Left lung (tissue), 10 donors: ENCODE measurements around the gene CUL2. TPM values are rescaled to one million over a fixed set of nuclear protein-coding genes. Genes with fewer than 3 reads are reported as not detected.

ENCODE experiments used
- ATAC-seq: fragments of 200-7000 bp; cut with Tn5 transposase; one replicate; pipeline ENCODE4 v1.9.1; 2020; ENCODE audit warnings: moderate library complexity
- DNase-seq, 4 donors: peaks; one replicate each; pipeline ENCODE4 v3.0.0-alpha.2; 2013 to 2020
- H3K27ac ChIP-seq, 2 donors: fragments of 200-600 bp; sonication (generic) in 1 of 2; one replicate each; pipeline versions ENCODE4 v1.5.0 to v1.8.0; 2020 to 2021
- H3K27me3 ChIP-seq, 2 donors: fragments of 200-600 bp; sonication (generic) in 1 of 2; one replicate each; pipeline versions ENCODE4 v1.5.0 to v1.8.0; 2020 to 2021
- H3K36me3 ChIP-seq, 2 donors: fragments of 200-600 bp; sonication (generic) in 1 of 2; one replicate each; pipeline versions ENCODE4 v1.5.0 to v1.8.0; 2020 to 2021
- H3K4me1 ChIP-seq, 2 donors: fragments of 200-600 bp; one replicate each; pipeline ENCODE4 v1.8.0; 2021
- H3K4me3 ChIP-seq, 2 donors: fragments of 200-600 bp; sonication (generic) in 1 of 2; one replicate each; pipeline versions ENCODE4 v1.5.0 to v1.8.0; 2020 to 2021; ENCODE audit warnings: mild to moderate bottlenecking in 1 of 2
- H3K9me3 ChIP-seq, 2 donors: fragments of 200-600 bp; sonication (generic) in 1 of 2; one replicate each; pipeline versions ENCODE4 v1.5.0 to v1.8.0; 2020 to 2021
- CTCF ChIP-seq, 2 donors: fragments of 200-600 bp; sonication (generic) in 1 of 2; IDR thresholded peaks; one replicate each; pipeline versions ENCODE4 v1.5.0 to v1.8.0; 2021; ENCODE audit warnings: antibody characterized with exemption in 2 of 2
- intact Hi-C, 2 donors: fragments of 100-400 bp; cut with DNase I; formaldehyde crosslinking; loops; one replicate each; pipeline versions ENCODE4 v1.11.2 to v1.14.2; 2022
- polyA plus RNA-seq, 6 donors: library from polyadenylated mRNA; unstranded; fragments of 120-200 nt; gene quantifications; one replicate each; pipeline ENCODE4 v1.2.1, GENCODE V29; 2013; ENCODE audit not compliant: insufficient read length in 6 of 6
- total RNA-seq, 2 donors: library from RNA; stranded (reverse); fragmentation: NEBNext Ultra II Directional; extraction: Animal tissue kit (Norgen Biotek cat#: 25700); gene quantifications; one replicate each; pipeline ENCODE4 v1.2.1, GENCODE V29; 2021
- donor health status: DM: no; HTN: yes; CAD: no.
- donor health status: DM: no; HTN: no; CAD: no.

Gene CUL2
- total and polyA plus RNA-seq, 8 donors: 28.7 to 42.5 (median 37.4) TPM

DNA sequence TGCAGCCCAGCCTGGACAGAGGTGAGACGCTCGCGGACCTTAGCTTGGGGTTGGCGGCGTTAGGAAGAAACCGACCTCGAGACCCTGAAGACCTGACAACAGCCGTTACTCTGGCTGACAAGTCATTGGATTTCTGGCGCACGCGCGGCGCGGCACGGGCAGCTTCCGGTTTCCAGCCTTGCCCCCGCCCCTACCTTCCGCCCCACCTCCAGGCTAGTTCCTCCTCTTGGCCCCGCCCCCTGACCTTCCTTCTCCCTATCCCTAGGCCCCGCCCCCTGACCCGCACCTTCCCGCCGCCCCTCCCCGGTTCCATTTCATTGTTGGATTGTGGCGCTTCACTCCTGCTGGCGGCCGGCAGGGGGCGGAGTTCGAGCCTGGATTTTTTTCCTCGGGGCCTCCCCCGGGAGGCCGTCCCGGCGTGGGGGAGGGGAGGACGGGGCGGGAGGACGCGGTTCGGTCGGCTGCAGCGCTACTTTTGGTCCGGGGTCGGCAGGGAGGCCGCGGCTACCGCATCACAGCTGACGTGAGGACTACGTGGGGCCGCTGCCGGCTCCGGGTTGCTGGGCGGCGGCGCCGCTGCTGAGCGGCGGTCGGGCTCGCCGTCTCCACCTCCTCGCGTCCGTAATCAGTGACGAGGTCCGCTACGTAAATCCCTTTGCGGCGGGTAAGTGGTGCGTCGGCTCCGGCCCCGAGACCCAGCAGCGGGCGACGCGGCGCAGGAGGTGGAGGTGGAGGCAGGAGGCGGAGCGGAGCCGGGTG lies 36.6 kb upstream of the CUL2 start, which contains the start of gene CREM:
TSS of gene CREM (plus strand) at position 317 of the 759 bp plus-strand sequence. CDS start 10,990 bp downstream, outside the sequence.
- intact Hi-C loops: loop anchor here in 1 of 2 donors (5.0 kb wide), 1 partner anchor 71 kb away; no protein-coding TSS in a partner anchor

DNA sequence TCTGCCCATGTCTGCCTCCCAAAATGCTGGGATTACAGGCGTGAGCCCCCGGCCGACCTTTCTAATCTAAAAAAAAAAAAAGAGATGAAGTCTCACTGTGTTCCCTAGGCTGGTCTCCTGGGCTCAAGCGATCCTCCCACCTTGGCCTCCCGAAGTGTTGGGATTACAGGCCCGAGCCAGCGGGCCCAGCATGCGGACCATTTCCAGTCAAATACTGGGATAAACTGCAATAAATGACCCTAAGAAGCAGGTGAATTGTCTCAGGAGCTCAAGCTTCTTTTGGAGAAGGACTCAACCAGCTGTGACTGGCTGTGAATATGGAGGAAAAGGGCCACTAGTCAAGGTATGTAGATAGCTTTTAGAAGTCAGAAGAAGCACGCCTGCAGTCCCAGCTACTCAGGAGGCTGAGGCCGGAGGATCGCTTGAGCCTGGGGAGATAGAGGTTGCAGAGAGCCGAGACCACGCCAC lies 36.0 kb upstream of the CUL2 start:
- no peak for TF ChIP-seq CTCF (IDR thresholded peaks at IDR 0.05)
- peak overlapping the region; percentile 100 for H3K27ac ChIP-seq
- no peaks in the 10 kb centered on the region for H3K27me3 ChIP-seq
- H3K9me3 ChIP-seq: no peaks in the 10 kb centered on the region
- peaks cover 5 to 26% of the 10 kb centered on the region in 2 donors for H3K4me1 ChIP-seq
- no peaks in the 10 kb centered on the region for H3K36me3 ChIP-seq
- DNase-seq (no peak), ATAC-seq (no peak)
- peak overlapping the region; percentile 58 to 77 for H3K4me3 ChIP-seq
- intact Hi-C loops: loop anchor here in 1 of 2 donors (5.0 kb wide), 1 partner anchor 71 kb away; no protein-coding TSS in a partner anchor

More for the DNA sequence above, 36.6 kb upstream of the CUL2 start, which contains the start of gene CREM:
- no peaks in the 10 kb centered on the region for H3K36me3 ChIP-seq
- peak; percentile 92 to 99 (median 98) for DNase-seq
- no peaks in the 10 kb centered on the region for H3K9me3 ChIP-seq
- peak within 1 kb of the TSS; percentile 100 for H3K27ac ChIP-seq
- peak; percentile 72 to 92 for TF ChIP-seq CTCF (IDR thresholded peaks at IDR 0.05)
- H3K27me3 ChIP-seq: no peaks in the 10 kb centered on the region
- H3K4me1 ChIP-seq: peaks cover 5 to 26% of the 10 kb centered on the region in 2 donors
- ATAC-seq: peak; percentile 96
- peak within 1 kb of the TSS; percentile 58 to 77 for H3K4me3 ChIP-seq

DNA sequence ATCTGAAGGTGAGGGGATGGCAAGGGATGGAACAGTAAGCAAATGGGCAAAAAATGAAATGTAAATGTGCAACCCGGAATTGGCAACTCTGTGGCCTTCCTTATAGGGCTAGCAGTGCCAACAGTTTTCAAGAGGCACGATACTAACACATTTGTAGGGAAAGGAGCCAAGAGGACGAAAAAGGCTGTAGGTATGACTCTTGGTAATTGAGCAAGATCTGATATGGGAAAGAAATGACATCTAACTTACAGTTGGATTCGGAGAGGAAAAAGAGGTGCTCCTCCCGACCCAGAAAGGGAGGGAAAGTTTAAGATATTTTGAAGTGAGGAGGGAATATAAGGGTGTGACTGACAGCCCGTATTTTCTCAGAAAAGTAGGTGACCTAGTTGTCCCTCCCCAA lies 34.4 kb upstream of the CUL2 start:
- Histone ChIP-seq H3K4me3 (no peak overlapping the region), H3K9me3 (no peaks in the 10 kb centered on the region), H3K36me3 (no peaks in the 10 kb centered on the region), H3K27me3 (no peaks in the 10 kb centered on the region), H3K27ac (peak overlapping the region in 1 of 2 donors; percentile 5), H3K4me1 (peaks cover 5 to 23% of the 10 kb centered on the region in 2 donors)
- DNase-seq (no peak), ATAC-seq (no peak)
- no peak for TF ChIP-seq CTCF (IDR thresholded peaks at IDR 0.05)
- intact Hi-C loops: loop anchor here in 1 of 2 donors (5.0 kb wide), 1 partner anchor 93 kb away; no protein-coding TSS in a partner anchor

DNA sequence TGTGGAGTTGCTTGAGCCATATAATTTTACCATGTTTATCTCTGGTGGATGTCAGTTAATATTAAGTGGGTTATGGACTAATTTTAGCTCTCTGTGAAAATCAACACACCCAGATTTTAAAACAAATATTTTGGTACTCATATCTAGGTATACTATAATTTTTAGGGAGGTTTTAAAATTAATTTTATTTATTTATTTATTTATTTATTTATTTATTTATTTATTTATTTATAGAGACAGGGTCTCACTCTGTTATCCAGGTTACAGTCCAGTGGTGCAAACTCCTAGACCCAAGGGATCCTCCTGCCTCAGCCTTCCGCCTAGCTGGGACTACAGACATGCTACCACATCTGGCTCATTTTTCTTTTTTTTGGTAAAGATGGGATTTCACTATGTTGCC lies 29.2 kb upstream of the CUL2 start:
- DNase-seq: no peak
- Histone ChIP-seq H3K27ac (no peak overlapping the region), H3K4me1 (no peaks in the 10 kb centered on the region), H3K9me3 (no peaks in the 10 kb centered on the region), H3K4me3 (no peak overlapping the region), H3K36me3 (no peaks in the 10 kb centered on the region), H3K27me3 (no peaks in the 10 kb centered on the region)
- no peak for TF ChIP-seq CTCF (IDR thresholded peaks at IDR 0.05)
- intact Hi-C loops: loop anchor here in 1 of 2 donors (5.0 kb wide), 1 partner anchor 113 kb away; no protein-coding TSS in a partner anchor
- no peak for ATAC-seq

DNA sequence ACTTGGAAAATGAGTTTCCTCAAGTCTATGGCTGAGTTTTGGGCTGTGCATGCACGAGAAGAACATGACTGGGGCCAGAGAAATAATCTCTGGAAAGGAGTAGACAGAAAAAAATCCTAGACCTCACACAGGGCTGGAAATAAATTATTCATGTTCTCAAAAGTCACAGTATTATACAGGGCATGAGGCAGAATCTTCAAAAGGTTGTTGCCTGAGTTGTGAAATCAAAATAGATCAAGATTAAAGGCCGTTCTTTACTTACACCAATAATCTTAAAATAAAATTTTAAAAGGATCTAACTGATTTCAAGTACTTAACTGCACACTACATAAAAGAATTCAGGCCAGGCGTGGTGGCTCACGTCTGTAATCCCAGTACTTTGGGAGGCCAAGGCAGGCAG lies 22.4 kb upstream of the CUL2 start:
- H3K4me3 ChIP-seq: no peak overlapping the region
- TF ChIP-seq CTCF (IDR thresholded peaks at IDR 0.05): no peak
- H3K36me3 ChIP-seq: no peaks in the 10 kb centered on the region
- no peak for DNase-seq
- no peak overlapping the region for H3K27ac ChIP-seq
- no peaks in the 10 kb centered on the region for H3K27me3 ChIP-seq
- ATAC-seq: no peak
- H3K9me3 ChIP-seq: no peaks in the 10 kb centered on the region
- intact Hi-C loops: no loop called here
- H3K4me1 ChIP-seq: no peaks in the 10 kb centered on the region
